ENCODE data around the gene NEDD4L.

GRCh38 chr18:58241877-58242276 lies 197.9 kb downstream of the NEDD4L start:
- no peak for TF ChIP-seq CTCF (IDR thresholded peaks at IDR 0.05; ENCODE audit: insufficient read depth, low read length, poor library complexity, severe bottlenecking)
- TF ChIP-seq EZH2phosphoT487 (conservative IDR thresholded peaks at IDR 0.05; ENCODE audit: low read length), result no peak
